ENCODE results near the gene IL32. TPM values are rescaled to one million over a fixed set of nuclear protein-coding genes. Genes with fewer than 3 reads are reported as not detected.

IL32 gene
- total and polyA plus RNA-seq, 2 experiments from 2014 or later: 110 to 124 TPM

GRCh38 chr16:3017794-3018506, 47.5 kb upstream of the IL32 start, which contains the start of gene CLDN6:
Gene CLDN6 (minus strand): TSS chr16:3018183. CDS start chr16:3016021, 2,162 bp downstream.
- peaks cover 21% of the 10 kb centered on the region for H3K4me1 ChIP-seq (ENCODE audit: insufficient read depth)
- peaks cover 29% of the 10 kb centered on the region for H3K79me2 ChIP-seq
- H3K4me3 ChIP-seq: peak within 1 kb of the TSS; percentile 42
- H4K20me1 ChIP-seq (ENCODE audit: insufficient read depth, poor library complexity, severe bottlenecking): peaks cover 6% of the 10 kb centered on the region
- peaks cover 7% of the 10 kb centered on the region for H3K27me3 ChIP-seq
- no peak for TF ChIP-seq EZH2phosphoT487 (IDR thresholded peaks at IDR 0.05; ENCODE audit: low read depth, severe bottlenecking, unreplicated experiment)
- TF ChIP-seq CTCF (IDR thresholded peaks at IDR 0.05; ENCODE audit: poor library complexity): peak; percentile 63
- peak within 1 kb of the TSS; percentile 98 for H3K27ac ChIP-seq
- WGBS (ENCODE audit: low lambda C conversion rate, missing lambda C conversion rate): 2% methylated on average over 26 of the region's 52 CpGs
- no peaks in the 10 kb centered on the region for H3K36me3 ChIP-seq (replicated peaks; ENCODE audit: insufficient read depth, low read depth)
- H3K4me2 ChIP-seq: peak within 1 kb of the TSS; percentile 78
- no peaks in the 10 kb centered on the region for H3K9me2 ChIP-seq (replicated peaks; ENCODE audit: insufficient read depth)
- DNase-seq (ENCODE audit: low spot score): peak; percentile 94
- H2AFZ ChIP-seq: no peak within 1 kb of the TSS
- no peaks in the 10 kb centered on the region for H3K9me3 ChIP-seq (ENCODE audit: low read depth)

- peaks cover 28% of the 10 kb centered on the region for H3K4me1 ChIP-seq (ENCODE audit: insufficient read depth)
- peaks cover 6% of the 10 kb centered on the region for H4K20me1 ChIP-seq (ENCODE audit: insufficient read depth, poor library complexity, severe bottlenecking)
- H3K4me3 ChIP-seq: peak overlapping the region; percentile 96
- DNase-seq (ENCODE audit: low spot score): no peak
- H3K27ac ChIP-seq: peak overlapping the region; percentile 98
- no peaks in the 10 kb centered on the region for H3K9me3 ChIP-seq (ENCODE audit: low read depth)
- TF ChIP-seq EZH2phosphoT487 (IDR thresholded peaks at IDR 0.05; ENCODE audit: low read depth, severe bottlenecking, unreplicated experiment) (no peak), CTCF (IDR thresholded peaks at IDR 0.05; ENCODE audit: poor library complexity) (no peak), EZH2 (IDR thresholded peaks at IDR 0.05; ENCODE audit: borderline replicate concordance) (no peak)
- no peaks in the 10 kb centered on the region for H3K9me2 ChIP-seq (replicated peaks; ENCODE audit: insufficient read depth)
- no peak overlapping the region for H2AFZ ChIP-seq
- 45% methylated on average over 39 of the region's 40 CpGs for WGBS (ENCODE audit: low lambda C conversion rate, missing lambda C conversion rate)
- peak overlapping the region; percentile 99 for H3K4me2 ChIP-seq
- H3K27me3 ChIP-seq: no peaks in the 10 kb centered on the region
- peaks cover 36% of the 10 kb centered on the region for H3K79me2 ChIP-seq
- no peaks in the 10 kb centered on the region for H3K36me3 ChIP-seq (replicated peaks; ENCODE audit: insufficient read depth, low read depth)
Measured at GRCh38 chr16:3019594-3020246, 45.7 kb upstream of the IL32 start.

- 0% methylated on average over 24 of the region's 49 CpGs for WGBS (ENCODE audit: low lambda C conversion rate, missing lambda C conversion rate)
- Histone ChIP-seq H2AFZ (no peak within 1 kb of the TSS), H3K4me1 (ENCODE audit: insufficient read depth) (peaks cover 29% of the 10 kb centered on the region)
Measured at GRCh38 chr16:3020247-3020603, 45.2 kb upstream of the IL32 start, which contains the start of gene TNFRSF12A. Gene TNFRSF12A (plus strand): TSS chr16:3020368. CDS start chr16:3020398, 30 bp downstream.

More at GRCh38 chr16:3020247-3020603, 45.2 kb upstream of the IL32 start, which contains the start of gene TNFRSF12A:
- no peaks in the 10 kb centered on the region for H3K36me3 ChIP-seq (replicated peaks; ENCODE audit: insufficient read depth, low read depth)
- H3K27ac ChIP-seq: peak within 1 kb of the TSS; percentile 98
- peak within 1 kb of the TSS; percentile 96 for H3K4me3 ChIP-seq
- H3K4me2 ChIP-seq: peak within 1 kb of the TSS; percentile 99
- H3K27me3 ChIP-seq: no peaks in the 10 kb centered on the region
- H3K79me2 ChIP-seq: peaks cover 41% of the 10 kb centered on the region
- H3K9me2 ChIP-seq (replicated peaks; ENCODE audit: insufficient read depth): no peaks in the 10 kb centered on the region
- peak; percentile 95 for DNase-seq (ENCODE audit: low spot score)
- TF ChIP-seq EZH2phosphoT487 (IDR thresholded peaks at IDR 0.05; ENCODE audit: low read depth, severe bottlenecking, unreplicated experiment): no peak
- TF ChIP-seq EZH2 (IDR thresholded peaks at IDR 0.05; ENCODE audit: borderline replicate concordance): no peak
- TF ChIP-seq CTCF (IDR thresholded peaks at IDR 0.05; ENCODE audit: poor library complexity): no peak
- H4K20me1 ChIP-seq (ENCODE audit: insufficient read depth, poor library complexity, severe bottlenecking): peaks cover 9% of the 10 kb centered on the region
- no peaks in the 10 kb centered on the region for H3K9me3 ChIP-seq (ENCODE audit: low read depth)

Data from hepatocyte (in vitro differentiated cells).